ENCODE results near the gene CACNA2D2.

CACNA2D2 gene

DNA sequence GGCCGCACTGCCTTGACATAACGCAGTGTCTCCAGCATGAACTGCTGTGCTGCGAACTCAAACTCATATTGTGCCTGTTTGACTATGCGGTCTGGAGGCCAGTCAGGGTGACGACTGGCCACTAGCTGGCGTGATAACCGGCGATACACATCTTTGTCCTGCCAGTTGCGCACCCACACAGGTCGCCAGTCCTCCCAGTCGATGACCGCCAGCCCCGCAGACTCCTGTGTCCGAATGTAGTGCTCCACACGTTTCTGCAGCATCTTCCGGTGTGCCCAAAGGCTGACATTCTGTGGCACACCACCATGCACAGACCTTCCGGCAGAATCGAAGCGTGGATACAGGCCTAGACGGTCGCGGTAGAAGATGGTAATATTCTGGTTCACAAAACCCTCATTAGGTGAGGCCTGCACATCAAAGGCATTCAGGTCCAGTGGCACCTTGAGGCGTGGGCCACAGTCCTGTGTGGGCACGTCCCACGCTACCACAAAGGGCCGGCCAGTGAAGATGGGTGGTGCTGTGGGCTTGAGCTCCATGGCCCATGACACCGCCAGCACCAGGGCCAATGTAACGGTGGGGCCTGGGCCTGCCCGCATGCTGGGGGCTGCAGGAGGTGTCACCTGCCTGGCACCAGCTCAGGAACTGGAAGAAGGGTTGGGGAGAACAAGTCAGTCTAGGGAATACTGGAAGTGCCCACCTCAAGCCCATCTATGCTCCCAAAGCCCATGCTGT lies 183.4 kb downstream of the CACNA2D2 start:
- H3K4me3 ChIP-seq (ENCODE audit: low read depth, low read length): peak overlapping the region; percentile 87
- TF ChIP-seq, protein P1, sequence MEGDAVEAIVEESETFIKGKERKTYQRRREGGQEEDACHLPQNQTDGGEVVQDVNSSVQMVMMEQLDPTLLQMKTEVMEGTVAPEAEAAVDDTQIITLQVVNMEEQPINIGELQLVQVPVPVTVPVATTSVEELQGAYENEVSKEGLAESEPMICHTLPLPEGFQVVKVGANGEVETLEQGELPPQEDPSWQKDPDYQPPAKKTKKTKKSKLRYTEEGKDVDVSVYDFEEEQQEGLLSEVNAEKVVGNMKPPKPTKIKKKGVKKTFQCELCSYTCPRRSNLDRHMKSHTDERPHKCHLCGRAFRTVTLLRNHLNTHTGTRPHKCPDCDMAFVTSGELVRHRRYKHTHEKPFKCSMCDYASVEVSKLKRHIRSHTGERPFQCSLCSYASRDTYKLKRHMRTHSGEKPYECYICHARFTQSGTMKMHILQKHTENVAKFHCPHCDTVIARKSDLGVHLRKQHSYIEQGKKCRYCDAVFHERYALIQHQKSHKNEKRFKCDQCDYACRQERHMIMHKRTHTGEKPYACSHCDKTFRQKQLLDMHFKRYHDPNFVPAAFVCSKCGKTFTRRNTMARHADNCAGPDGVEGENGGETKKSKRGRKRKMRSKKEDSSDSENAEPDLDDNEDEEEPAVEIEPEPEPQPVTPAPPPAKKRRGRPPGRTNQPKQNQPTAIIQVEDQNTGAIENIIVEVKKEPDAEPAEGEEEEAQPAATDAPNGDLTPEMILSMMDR (IDR thresholded peaks at IDR 0.05; ENCODE audit: borderline replicate concordance, insufficient read depth, low read depth, low read length): no peak

DNA sequence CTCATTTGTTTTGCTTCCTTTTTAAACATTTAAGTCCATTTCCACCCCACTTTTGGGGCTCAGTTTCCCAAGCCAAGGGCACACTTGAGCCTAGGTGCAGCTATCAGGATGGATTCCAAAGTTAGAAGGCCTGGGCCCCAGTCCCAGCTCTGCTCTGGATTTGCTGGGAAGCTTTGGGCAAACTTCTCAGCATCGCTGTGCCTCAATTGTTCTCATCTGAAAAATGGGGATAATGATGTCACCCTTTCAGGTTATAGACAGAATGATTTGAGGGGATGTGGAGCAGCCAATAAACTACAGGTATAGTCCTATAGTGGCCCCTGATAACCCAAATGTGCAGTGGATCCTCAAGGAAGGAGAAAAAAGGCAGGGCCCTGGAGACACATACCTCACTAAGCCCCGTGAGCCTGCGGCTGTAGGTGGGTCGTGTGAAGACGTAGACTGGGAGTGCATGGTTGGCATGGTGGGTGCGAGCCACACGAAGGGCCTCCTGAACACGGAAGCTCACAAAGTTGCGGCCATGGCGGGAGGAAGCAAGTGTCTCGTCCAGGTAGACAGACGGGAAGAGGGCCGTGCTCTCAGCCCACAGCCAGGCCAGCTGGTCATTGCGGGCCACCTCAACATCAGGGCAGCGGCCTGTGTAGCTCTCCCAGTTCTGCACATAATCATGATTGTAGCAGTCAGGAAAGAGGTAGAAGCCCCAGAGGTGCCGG lies 184.1 kb downstream of the CACNA2D2 start:
- TF ChIP-seq, protein P1 (IDR thresholded peaks at IDR 0.05; ENCODE audit: borderline replicate concordance, insufficient read depth, low read depth, low read length): no peak

DNA sequence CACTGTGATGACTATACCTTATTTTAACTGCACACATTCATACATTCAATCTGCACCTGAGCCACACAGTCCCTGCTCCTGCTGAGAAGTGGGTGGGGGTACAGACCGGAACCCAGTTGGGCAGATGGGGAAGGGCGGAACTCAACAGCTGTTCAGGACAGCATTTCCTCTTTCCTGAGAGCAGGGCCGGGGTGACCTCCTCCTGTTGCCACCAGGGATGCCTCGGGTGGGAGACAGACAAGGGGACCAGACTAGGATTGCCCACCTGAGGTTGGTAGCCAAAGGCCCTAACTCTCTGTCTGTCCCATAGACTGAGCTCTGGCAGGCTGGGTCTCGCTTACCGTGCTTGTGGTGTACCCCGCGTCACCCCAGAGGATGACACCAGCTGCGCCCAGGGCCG lies 184.8 kb downstream of the CACNA2D2 start:
- TF ChIP-seq, protein P1 (IDR thresholded peaks at IDR 0.05; ENCODE audit: borderline replicate concordance, insufficient read depth, low read depth, low read length): no peak

More for the DNA sequence above, 184.1 kb downstream of the CACNA2D2 start:
- H3K4me3 ChIP-seq (ENCODE audit: low read depth, low read length): no peak overlapping the region

DNA sequence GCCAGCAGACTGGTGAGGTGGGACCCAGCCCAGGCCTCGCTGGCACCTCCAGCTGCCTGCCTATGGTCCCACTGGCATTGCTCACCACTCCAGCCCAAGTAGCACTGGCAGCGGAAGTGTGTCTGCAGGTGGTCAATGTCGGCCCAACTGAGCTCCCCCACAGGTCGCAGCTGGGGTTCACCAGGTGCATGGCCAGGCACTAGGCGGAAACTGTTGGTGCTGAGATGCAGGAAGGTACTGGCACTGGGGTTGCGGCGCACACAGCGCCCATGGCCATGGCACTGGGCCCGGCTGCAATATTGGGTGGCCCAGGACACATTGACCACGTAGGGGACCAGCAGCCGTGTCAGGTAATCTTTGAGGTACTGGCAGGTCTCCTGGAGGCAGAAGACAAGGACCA lies 185.3 kb downstream of the CACNA2D2 start:
- TF ChIP-seq, protein P1 (IDR thresholded peaks at IDR 0.05; ENCODE audit: borderline replicate concordance, insufficient read depth, low read depth, low read length): no peak

More for the DNA sequence above, 184.8 kb downstream of the CACNA2D2 start:
- H3K4me3 ChIP-seq (ENCODE audit: low read depth, low read length): no peak overlapping the region

DNA sequence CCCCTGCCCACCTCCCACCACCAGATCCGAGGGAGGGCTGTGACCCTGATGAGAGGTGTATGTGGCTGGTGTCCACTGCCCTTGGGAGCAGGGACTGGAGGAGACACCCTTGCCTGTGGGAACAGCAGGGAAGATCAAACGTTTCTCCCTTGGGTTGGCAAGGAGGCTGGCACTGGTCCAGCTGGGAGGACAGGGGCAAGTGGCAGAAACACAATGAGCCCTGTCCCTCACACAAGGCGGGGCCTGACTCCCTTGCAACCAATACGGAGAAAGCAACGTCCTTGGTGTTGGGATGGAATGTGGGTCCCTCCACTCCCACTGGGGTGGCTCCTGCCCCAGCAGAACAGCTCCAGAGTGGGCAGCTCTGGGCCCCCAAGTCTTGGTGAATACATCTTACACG lies 186.1 kb downstream of the CACNA2D2 start:
- H3K4me3 ChIP-seq (ENCODE audit: low read depth, low read length): no peak overlapping the region
- TF ChIP-seq, protein P1 (IDR thresholded peaks at IDR 0.05; ENCODE audit: borderline replicate concordance, insufficient read depth, low read depth, low read length): no peak

More for the DNA sequence above, 185.3 kb downstream of the CACNA2D2 start:
- H3K4me3 ChIP-seq (ENCODE audit: low read depth, low read length): no peak overlapping the region

DNA sequence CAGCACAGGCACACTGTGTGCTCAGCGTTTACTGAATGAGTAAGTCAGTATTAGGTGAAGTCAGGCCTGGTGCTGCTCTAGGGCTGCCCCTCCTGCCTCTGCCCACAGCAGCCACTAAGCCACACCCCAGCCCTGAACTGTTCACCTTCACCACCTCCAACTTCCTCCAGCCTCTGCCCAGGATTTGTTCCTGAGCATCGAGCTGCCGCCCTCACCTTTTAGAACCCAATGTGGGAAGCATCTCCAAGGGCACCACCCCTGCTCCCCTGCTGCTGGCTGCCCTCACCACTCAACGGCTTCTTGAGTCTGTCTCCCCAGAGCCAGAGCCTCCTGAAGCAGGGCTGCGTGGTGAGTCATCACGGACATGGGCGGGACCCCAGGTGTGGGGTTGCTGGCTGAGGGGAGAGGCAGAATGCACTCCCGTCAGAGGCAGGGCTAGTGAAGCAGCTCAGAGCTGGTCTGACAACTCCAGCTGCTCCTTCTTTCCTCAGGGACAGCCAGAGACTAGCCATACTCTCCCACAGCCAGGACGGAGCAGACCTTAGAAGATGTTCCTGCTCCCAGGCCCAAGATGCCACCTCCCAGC lies 186.7 kb downstream of the CACNA2D2 start:
- TF ChIP-seq, protein P1 (IDR thresholded peaks at IDR 0.05; ENCODE audit: borderline replicate concordance, insufficient read depth, low read depth, low read length): no peak
- H3K4me3 ChIP-seq (ENCODE audit: low read depth, low read length): no peak overlapping the region

All from GM12875 (cell line).